Neutrophil (primary cell): ENCODE data around the gene CACNA1C.

Experiments used
- H3K27ac ChIP-seq: fragments of 200-600 bp; sonication (generic); 2 replicates; pipeline ENCODE4 v1.5.1; 2016; ENCODE audit warnings: mild to moderate bottlenecking, moderate library complexity
- H3K27me3 ChIP-seq: fragments of 200-600 bp; sonication (generic); 2 replicates; pipeline ENCODE4 v1.6.0; 2016; ENCODE audit warnings: mild to moderate bottlenecking
- H3K36me3 ChIP-seq: fragments of 200-600 bp; sonication (generic); 2 replicates; pipeline ENCODE4 v1.5.1; 2017
- H3K4me1 ChIP-seq, 2 experiments: fragments of 200-600 bp in 1 of 2; sonication (generic) in 1 of 2; 1 replicate in 1 of 2; 2 replicates in 1 of 2; pipeline versions ENCODE4 v1.5.1 to v1.6.1; 2013 to 2016; ENCODE audit warnings: low read depth in 1 of 2, low read length in 1 of 2, mild to moderate bottlenecking in 1 of 2, moderate library complexity in 1 of 2; ENCODE audit not compliant: control insufficient read depth in 1 of 2, insufficient read depth in 1 of 2
- H3K4me3 ChIP-seq, 2 experiments: fragments of 200-600 bp in 1 of 2; sonication (generic) in 1 of 2; 1 replicate in 1 of 2; 2 replicates in 1 of 2; pipeline ENCODE4 v1.5.1; 2013 to 2016; ENCODE audit warnings: low read depth in 1 of 2, low read length in 1 of 2, mild to moderate bottlenecking in 1 of 2, moderate library complexity in 1 of 2
- H3K9me3 ChIP-seq: fragments of 200-600 bp; sonication (generic); 2 replicates; pipeline ENCODE4 v1.5.1; 2016
- TF ChIP-seq, protein P1 (sequence below): fragments of 200-600 bp; sonication (generic); IDR thresholded peaks from 2 replicates; pipeline ENCODE4 v1.5.1; 2016; ENCODE audit warnings: antibody characterized with exemption

Gene CACNA1C

DNA sequence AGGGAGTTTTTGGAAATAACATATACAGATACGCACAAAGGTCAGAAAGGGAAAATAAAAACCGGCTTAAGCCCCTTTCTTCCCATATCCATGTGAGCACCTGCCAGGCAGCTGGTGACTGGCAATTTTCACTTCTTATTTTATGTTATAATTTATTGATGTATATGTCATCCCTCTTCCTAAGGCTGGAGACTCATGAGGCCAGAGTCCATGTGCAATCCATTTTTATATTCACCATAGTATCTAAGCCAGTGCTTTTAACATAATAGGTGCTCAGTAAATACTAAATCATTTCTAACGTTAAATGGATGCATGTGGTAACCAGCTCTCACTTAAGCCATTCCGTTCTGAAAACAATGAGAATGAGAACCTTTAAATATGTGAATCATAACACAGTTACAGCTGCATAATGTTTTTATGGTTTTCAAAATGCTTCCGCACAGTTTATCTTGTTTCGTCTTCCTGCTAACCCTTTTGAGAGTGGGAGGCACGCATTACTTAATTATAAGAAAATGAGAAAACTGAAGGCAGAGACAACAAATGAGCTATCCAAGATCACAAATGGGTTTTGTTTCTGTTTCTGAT lies 178.3 kb downstream of the CACNA1C start:
- Histone ChIP-seq H3K4me1 (peaks cover 8 to 9% of the 10 kb centered on the region in 2 experiments), H3K27ac (no peak overlapping the region), H3K9me3 (no peaks in the 10 kb centered on the region), H3K27me3 (no peaks in the 10 kb centered on the region), H3K4me3 (no peak overlapping the region), H3K36me3 (no peaks in the 10 kb centered on the region)
- TF ChIP-seq, protein P1, sequence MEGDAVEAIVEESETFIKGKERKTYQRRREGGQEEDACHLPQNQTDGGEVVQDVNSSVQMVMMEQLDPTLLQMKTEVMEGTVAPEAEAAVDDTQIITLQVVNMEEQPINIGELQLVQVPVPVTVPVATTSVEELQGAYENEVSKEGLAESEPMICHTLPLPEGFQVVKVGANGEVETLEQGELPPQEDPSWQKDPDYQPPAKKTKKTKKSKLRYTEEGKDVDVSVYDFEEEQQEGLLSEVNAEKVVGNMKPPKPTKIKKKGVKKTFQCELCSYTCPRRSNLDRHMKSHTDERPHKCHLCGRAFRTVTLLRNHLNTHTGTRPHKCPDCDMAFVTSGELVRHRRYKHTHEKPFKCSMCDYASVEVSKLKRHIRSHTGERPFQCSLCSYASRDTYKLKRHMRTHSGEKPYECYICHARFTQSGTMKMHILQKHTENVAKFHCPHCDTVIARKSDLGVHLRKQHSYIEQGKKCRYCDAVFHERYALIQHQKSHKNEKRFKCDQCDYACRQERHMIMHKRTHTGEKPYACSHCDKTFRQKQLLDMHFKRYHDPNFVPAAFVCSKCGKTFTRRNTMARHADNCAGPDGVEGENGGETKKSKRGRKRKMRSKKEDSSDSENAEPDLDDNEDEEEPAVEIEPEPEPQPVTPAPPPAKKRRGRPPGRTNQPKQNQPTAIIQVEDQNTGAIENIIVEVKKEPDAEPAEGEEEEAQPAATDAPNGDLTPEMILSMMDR: no peak

DNA sequence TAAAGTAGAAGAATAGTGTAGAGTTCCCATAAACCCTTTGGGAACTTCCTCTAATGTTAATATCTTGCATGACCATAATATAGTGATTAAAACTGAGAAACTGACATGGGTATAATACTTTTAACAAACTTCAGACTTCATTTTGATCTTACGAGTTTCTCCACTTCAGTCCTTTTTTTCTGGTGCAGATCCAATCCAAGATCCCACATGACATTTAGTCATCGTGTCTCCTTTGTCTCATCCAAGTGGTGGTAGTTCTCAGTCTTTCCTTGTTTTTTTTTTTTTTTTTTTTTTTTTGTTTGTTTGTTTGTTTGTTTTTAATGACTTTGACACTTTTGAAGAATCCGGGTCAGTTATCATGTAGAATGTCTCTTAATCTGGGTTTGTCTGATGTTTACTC lies 179.2 kb downstream of the CACNA1C start:
- TF ChIP-seq, protein P1: no peak
- Histone ChIP-seq H3K27me3 (no peaks in the 10 kb centered on the region), H3K4me3 (no peak overlapping the region), H3K4me1 (peaks cover 8 to 9% of the 10 kb centered on the region in 2 experiments), H3K27ac (no peak overlapping the region), H3K36me3 (no peaks in the 10 kb centered on the region), H3K9me3 (no peaks in the 10 kb centered on the region)

DNA sequence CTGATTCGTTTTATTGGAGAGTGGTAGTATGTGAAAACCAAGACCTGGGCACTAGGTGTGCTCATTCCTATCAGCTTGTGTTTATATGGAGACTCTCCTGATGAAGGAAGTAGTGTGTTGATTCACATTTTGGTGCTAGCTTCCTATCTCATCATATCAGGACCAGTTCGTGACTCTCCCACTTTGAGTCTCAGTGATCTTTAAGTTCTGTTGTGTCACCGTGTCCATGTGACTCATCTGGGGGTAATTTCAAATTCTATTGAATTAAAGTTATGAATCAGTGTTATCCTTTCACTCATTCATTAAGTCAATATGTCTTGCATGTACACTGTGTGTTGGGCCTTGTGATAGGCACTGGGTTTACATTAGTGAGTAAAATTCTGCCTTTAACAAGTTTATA lies 180.2 kb downstream of the CACNA1C start:
- TF ChIP-seq, protein P1: no peak
- H3K4me3 ChIP-seq: no peak overlapping the region
- no peak overlapping the region for H3K27ac ChIP-seq
- H3K36me3 ChIP-seq: no peaks in the 10 kb centered on the region
- H3K27me3 ChIP-seq: no peaks in the 10 kb centered on the region
- no peaks in the 10 kb centered on the region for H3K9me3 ChIP-seq
- H3K4me1 ChIP-seq: peaks cover 6% of the 10 kb centered on the region in 2 experiments

DNA sequence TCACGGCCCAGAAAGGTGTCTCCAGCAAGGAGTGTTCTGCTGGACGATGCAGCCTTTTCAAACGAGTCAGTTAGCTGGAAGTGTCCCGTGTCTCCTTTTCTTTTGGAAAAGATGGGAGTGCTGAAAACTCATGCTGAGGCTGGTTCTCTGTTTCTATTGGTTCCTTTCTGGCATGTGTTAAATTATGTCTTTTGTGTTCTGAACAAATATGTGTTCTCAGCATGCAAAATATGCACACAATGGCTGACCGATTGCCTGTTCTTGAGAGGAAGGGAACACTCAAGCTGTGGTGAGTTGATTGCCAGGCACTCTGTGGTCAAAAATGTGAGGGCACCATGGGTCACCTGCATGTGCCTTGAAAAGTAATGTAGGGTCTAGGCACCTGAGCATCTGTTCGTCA lies 181.3 kb downstream of the CACNA1C start:
- Histone ChIP-seq H3K27me3 (no peaks in the 10 kb centered on the region), H3K27ac (no peak overlapping the region), H3K4me1 (no peaks in the 10 kb centered on the region), H3K9me3 (no peaks in the 10 kb centered on the region), H3K4me3 (no peak overlapping the region), H3K36me3 (no peaks in the 10 kb centered on the region)
- TF ChIP-seq, protein P1: no peak

DNA sequence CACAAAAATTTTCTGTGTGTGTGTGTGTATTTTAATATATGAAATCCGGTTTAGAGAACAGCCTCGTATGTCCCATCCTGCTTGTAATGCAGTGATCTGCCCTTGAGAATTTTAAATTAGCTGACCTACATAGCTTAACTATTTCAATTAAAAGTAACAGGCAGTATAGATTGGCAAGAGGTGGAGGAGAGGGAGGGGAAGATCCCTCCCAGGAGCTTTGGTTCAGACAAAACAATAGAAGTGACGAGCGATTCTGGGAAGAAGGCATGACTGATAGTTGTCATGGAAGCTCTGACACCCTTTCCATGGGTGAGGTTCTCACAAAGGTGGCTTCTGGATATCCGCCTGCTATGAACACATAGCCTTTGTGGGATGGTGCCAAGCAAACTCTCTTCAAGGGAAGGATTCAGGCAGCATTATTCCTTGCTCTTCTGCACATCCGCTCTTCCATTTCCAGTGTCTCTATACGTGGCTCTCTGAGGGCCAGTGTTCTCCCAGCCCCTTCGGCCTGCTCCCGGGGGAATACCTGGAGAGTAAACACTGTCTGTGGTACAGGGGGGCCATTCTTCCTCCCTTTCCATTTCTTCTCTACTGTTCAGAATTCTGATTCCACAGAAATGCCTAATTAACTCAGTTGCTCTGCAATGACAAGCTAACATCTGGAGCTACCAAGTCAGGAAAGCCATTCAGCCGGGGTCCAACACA lies 182.0 kb downstream of the CACNA1C start:
- no peaks in the 10 kb centered on the region for H3K4me1 ChIP-seq
- no peaks in the 10 kb centered on the region for H3K9me3 ChIP-seq
- no peak overlapping the region for H3K4me3 ChIP-seq
- TF ChIP-seq, protein P1: no peak
- H3K27me3 ChIP-seq: no peaks in the 10 kb centered on the region
- no peaks in the 10 kb centered on the region for H3K36me3 ChIP-seq
- H3K27ac ChIP-seq: no peak overlapping the region
